Measurements from ENCODE around the gene IGBP1.
"Not testable (repeated sequence)": the region's sequence is repeated elsewhere in the genome, so short reads cannot be mapped to it uniquely, and the experiment has no call there.

Gene IGBP1

GRCh38 chrX:70168238-70169188, 35.3 kb downstream of the IGBP1 start:
- DNase-seq, result no peak

- no peak for DNase-seq
Observed at GRCh38 chrX:70169281-70169680, 36.0 kb downstream of the IGBP1 start.

- no peak for DNase-seq
Observed at GRCh38 chrX:70171624-70172023, 38.4 kb downstream of the IGBP1 start.

- DNase-seq, result no peak
Observed at GRCh38 chrX:70172221-70172620, 39.0 kb downstream of the IGBP1 start.

- DNase-seq, result no peak
Observed at GRCh38 chrX:70172964-70173363, 39.7 kb downstream of the IGBP1 start.

- DNase-seq, result no peak
Observed at GRCh38 chrX:70174754-70175153, 41.5 kb downstream of the IGBP1 start.

- DNase-seq, result no peak
Observed at GRCh38 chrX:70175338-70175737, 42.1 kb downstream of the IGBP1 start.

GRCh38 chrX:70176938-70177533, 43.8 kb downstream of the IGBP1 start, which contains the start of gene DGAT2L6:
Gene DGAT2L6 (plus strand): TSS chrX:70177483. CDS start chrX:70177583, 100 bp downstream.
- no peak for DNase-seq

GRCh38 chrX:70183091-70183490, 49.8 kb downstream of the IGBP1 start:
- DNase-seq, result no peak

GRCh38 chrX:70190225-70190624, 57.0 kb downstream of the IGBP1 start:
- DNase-seq, result no peak

GRCh38 chrX:70196961-70197720, 63.9 kb downstream of the IGBP1 start:
- DNase-seq, result peak; percentile 1 to 22 (median 15)

GRCh38 chrX:70201732-70202131, 68.5 kb downstream of the IGBP1 start:
- no peak for DNase-seq

GRCh38 chrX:70208479-70208878, 75.2 kb downstream of the IGBP1 start:
- DNase-seq, result no peak

- not testable (repeated sequence) for DNase-seq
Observed at GRCh38 chrX:70209570-70209969, 76.3 kb downstream of the IGBP1 start.
